Stimulated activated CD4-positive, alpha-beta T cell treated with anti-CD3 and anti-CD28 coated beads, TNF-alpha, amount 100 ng/mL, for 1 hour (primary cell): ENCODE measurements around the gene EOLA2.
"Not testable (repeated sequence)": the region's sequence is repeated elsewhere in the genome, so short reads cannot be mapped to it uniquely, and the experiment has no call there.

Source experiments
- DNase-seq, 3 donors: peaks; one replicate each; pipeline ENCODE4 v3.0.0-alpha.2; 2020; ENCODE audit warnings: low read depth in 3 of 3, low spot score in 1 of 3

Gene EOLA2

DNA sequence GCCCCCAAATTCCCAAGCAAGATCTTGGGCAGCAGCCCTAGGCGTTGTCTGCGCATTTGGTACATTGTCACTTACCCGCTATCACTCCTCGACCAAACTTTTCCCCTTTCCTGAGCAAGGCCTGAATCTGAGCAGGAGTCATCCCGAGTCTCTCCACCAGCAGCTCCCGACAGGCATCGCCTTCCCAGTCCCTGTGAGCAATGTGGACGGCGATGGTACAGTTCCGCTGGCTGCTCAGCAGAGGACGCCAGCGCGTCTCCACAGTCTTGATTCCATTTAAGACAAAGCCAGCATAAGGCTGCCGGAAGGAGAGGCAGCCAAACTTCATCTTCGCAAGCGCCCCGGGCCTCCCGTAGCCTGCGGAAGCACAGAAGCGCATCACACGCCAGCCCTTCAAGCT is 4.7 kb downstream of the EOLA2 start:
- not testable (repeated sequence) for DNase-seq

DNA sequence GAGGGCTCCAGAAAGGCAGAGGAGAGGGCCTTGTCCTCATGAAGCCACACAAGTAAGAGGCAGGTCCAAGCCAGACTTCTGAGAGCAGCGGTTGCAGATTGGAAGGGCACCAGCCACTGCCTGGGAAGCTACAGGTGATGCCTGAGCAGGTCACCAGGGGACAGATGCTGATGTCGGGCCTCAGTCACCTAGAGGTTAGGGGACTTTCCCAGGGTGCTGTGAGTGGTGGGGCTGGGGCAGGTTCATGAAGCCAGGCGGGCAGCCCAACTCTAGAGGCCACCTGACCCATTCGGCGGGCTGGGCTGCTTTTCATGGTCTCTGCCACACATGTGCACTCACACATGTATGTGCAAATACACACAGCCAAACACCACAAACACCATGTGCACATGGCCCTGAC is 5.3 kb downstream of the EOLA2 start:
- DNase-seq = not testable (repeated sequence)

GRCh38 chrX:149932150-149932549 is 6.1 kb downstream of the EOLA2 start:
- DNase-seq = not testable (repeated sequence)

GRCh38 chrX:149931355-149931754 is 6.9 kb downstream of the EOLA2 start:
- not testable (repeated sequence) for DNase-seq

GRCh38 chrX:149929400-149929799 is 8.9 kb downstream of the EOLA2 start, which contains the start of gene HSFX4:
HSFX4 (plus strand) TSS chrX:149929573; CDS start chrX:149929645, 72 bp downstream.
- DNase-seq = not testable (repeated sequence)

GRCh38 chrX:149928635-149929034 is 9.7 kb downstream of the EOLA2 start:
- not testable (repeated sequence) for DNase-seq

GRCh38 chrX:149927964-149928258 is 10.4 kb downstream of the EOLA2 start:
- not testable (repeated sequence) for DNase-seq

GRCh38 chrX:149927245-149927963 is 10.9 kb downstream of the EOLA2 start:
- DNase-seq = not testable (repeated sequence)

DNA sequence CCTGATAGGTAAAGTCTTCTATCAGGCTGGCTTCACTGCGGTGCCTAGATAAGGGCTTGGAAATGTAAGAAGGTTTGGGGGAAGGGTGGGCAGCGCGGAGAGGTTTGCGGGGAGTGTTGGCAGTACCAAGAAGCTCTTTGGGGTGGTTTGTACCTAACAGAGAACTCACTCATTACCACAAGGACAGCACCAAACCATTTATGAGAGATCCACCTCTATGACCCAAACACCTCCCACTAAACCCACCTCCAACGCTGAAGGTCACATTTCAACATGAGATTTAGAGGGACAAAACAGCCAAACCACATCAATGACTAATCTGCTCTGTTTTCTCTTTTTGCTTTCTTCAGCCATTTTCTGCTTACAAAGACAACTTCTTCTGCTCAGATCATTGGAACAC is 13.9 kb downstream of the EOLA2 start:
- not testable (repeated sequence) for DNase-seq

DNA sequence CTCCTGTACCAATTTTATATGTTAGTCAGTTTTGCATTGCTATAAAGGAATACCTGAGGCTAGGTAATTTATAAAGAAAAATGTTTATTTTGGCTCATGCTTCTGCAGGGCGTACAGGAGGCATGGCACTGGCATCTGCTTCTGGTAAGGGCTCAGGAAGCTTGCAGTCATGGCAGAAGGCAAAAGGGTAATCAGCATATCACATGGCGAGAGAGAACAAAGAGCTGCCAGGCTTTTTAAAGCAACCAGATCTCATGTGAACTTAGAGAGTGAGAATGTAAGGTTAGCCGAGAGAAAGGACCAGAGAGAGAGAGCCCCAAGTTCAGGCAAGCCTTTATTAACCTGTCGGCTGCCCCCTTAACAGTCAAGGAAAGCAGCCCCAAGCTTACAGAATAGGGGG is 14.5 kb downstream of the EOLA2 start:
- DNase-seq = not testable (repeated sequence)

GRCh38 chrX:149916745-149917392 is 21.4 kb downstream of the EOLA2 start:
- no peak for DNase-seq

- DNase-seq = no peak
Observed at GRCh38 chrX:149910178-149910695, 28.1 kb downstream of the EOLA2 start.

- no peak for DNase-seq
Observed at GRCh38 chrX:149909324-149910177, 28.7 kb downstream of the EOLA2 start.

DNA sequence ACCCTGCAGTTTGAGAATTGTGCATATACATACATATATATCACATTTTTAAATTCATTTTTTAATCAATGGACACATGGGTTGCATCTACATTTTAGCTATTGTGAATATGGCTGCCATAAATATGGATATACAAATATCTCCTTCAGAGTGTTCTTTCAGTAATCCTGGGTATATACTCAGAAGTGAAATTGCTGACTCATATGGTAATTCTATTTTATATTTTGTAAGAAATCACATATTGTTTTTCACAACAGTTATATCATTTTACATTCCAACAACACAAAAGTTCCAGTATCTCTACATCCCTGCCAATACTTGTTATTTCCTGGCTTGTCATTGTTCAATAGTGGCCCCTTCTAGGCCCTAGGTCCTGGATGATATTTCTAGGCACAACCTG is 29.6 kb downstream of the EOLA2 start:
- DNase-seq = no peak

GRCh38 chrX:149908308-149908707 is 30.0 kb downstream of the EOLA2 start:
- DNase-seq = no peak

- DNase-seq = no peak
Observed at GRCh38 chrX:149903889-149904748, 34.2 kb downstream of the EOLA2 start.

- DNase-seq = no peak
Observed at GRCh38 chrX:149898554-149898953, 39.7 kb downstream of the EOLA2 start.

DNA sequence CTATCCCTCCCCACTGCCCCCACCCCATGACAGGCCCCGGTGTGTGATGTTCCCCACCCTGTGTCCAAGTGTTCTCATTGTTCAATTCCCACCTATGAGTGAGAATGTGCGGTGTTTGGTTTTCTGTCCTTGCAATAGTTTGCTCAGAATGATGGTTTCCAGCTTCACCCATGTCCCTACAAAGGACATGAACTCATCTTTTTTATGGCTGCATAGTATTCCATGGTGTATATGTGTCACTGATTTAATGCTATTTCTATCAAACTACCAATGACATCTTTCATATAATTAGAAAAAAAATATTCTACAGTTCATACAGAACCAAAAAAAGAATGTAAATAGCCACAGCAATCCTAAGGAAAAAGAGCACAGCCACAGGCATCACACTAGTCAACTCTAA is 47.5 kb downstream of the EOLA2 start:
- not testable (repeated sequence) for DNase-seq
